Gastroesophageal sphincter (tissue), 4 donors: ENCODE measurements around the gene CHST11. TPM values are rescaled to one million over a fixed set of nuclear protein-coding genes. Genes with fewer than 3 reads are reported as not detected.

ENCODE experiments used
- ATAC-seq: fragments of 150-250 bp; one replicate; pipeline ENCODE4 v1.9.1; 2016; ENCODE audit warnings: mild to moderate bottlenecking, moderate library complexity
- H3K27ac ChIP-seq, 4 donors: fragments of 200-600 bp; sonication (generic) in 3 of 4; 1 replicate in 3 of 4; 2 replicates in 1 of 4; pipeline ENCODE4 v1.5.1; 2016 to 2019
- H3K27me3 ChIP-seq: fragments of 200-600 bp; sonication (generic); one replicate; pipeline ENCODE4 v1.5.1; 2019
- H3K36me3 ChIP-seq, 2 donors: fragments of 200-600 bp; sonication (generic); one replicate each; pipeline ENCODE4 v1.5.1; 2019; ENCODE audit warnings: control low read depth in 1 of 2
- H3K4me1 ChIP-seq, 3 donors: fragments of 200-600 bp; sonication (generic); 1 replicate in 2 of 3; 2 replicates in 1 of 3; pipeline ENCODE4 v1.5.1; 2016 to 2019; ENCODE audit warnings: control low read depth in 2 of 3
- H3K4me3 ChIP-seq, 2 donors: fragments of 200-600 bp; sonication (generic); one replicate each; pipeline ENCODE4 v1.5.1; 2019; ENCODE audit warnings: mild to moderate bottlenecking in 1 of 2, moderate library complexity in 1 of 2
- H3K9me3 ChIP-seq, 3 donors: fragments of 200-600 bp; sonication (generic); one replicate each; pipeline ENCODE4 v1.5.1; 2017 to 2019; ENCODE audit warnings: control low read depth in 2 of 3
- CTCF ChIP-seq, 4 experiments: fragments of 200-600 bp in 2 of 4; fragments of 450-650 bp in 2 of 4; sonication (generic) in 1 of 4; IDR thresholded peaks; one replicate each; pipeline ENCODE4 v1.5.1; 2017 to 2019; ENCODE audit warnings: antibody characterized with exemption in 4 of 4, mild to moderate bottlenecking in 2 of 4, moderate library complexity in 2 of 4
- EP300 ChIP-seq: sonication (generic); formaldehyde crosslinking; IDR thresholded peaks from one replicate; pipeline ENCODE4 v1.6.1; 2017; ENCODE audit warnings: antibody characterized with exemption, mild to moderate bottlenecking
- POLR2A ChIP-seq, 2 donors: fragments of 450-650 bp; IDR thresholded peaks; one replicate each; pipeline ENCODE4 v1.6.1; 2017; ENCODE audit warnings: antibody characterized with exemption in 2 of 2, mild to moderate bottlenecking in 2 of 2, moderate library complexity in 1 of 2
- POLR2AphosphoS5 ChIP-seq: sonication (generic); formaldehyde crosslinking; IDR thresholded peaks from one replicate; pipeline ENCODE4 v1.6.1; 2017; ENCODE audit warnings: antibody characterized with exemption
- WGBS, 2 donors: methylation state at CpG; one replicate each; pipeline ENCODE4 v1.1.5; 2018; ENCODE audit warnings: low coverage in 1 of 2; 5-methylcytosine and 5-hydroxymethylcytosine counted together
- total RNA-seq, 4 donors: library from RNA; depleted of rRNA; stranded (reverse); fragments of >200 nt; gene quantifications; one replicate each; pipeline ENCODE4 v1.1.0, GENCODE V29; 2016

The CHST11 gene
- total RNA-seq, 4 donors from 2014 or later = 4.3 to 15.6 (median 11.0) TPM

DNA sequence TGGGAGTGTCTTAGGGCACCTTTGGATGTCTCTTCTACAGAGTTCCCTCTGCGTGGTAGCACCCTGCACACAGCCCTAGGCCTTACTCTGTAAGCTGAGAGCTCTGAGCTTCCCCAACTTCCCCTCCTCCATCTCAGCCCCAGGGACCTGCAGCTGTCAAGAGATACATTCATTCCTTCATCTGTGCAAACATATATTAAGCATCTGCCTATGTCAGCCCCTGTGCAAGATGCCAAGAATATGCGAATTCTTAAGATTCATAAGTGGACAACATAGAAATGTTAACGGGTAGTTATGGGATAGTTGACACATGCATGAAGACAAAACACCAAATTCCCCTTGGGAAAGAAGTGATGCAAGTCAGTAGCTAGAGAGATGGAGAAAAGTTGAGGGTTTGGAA lies 310.5 kb downstream of the CHST11 start:
- TF ChIP-seq POLR2A (IDR thresholded peaks at IDR 0.05) (no peak), CTCF (IDR thresholded peaks at IDR 0.05) (no peak)
- Histone ChIP-seq H3K9me3 (peaks cover 0 to 6% (median 2%) of the 10 kb centered on the region in 3 donors), H3K4me3 (no peak overlapping the region), H3K27ac (no peak overlapping the region), H3K36me3 (no peaks in the 10 kb centered on the region), H3K4me1 (peaks cover 0 to 7% (median 0%) of the 10 kb centered on the region in 3 donors), H3K27me3 (no peaks in the 10 kb centered on the region)
- ATAC-seq = no peak
- WGBS, 2 donors = 72 to 83% methylated on average over 3 of the region's 3 CpGs

- Histone ChIP-seq H3K36me3 (no peaks in the 10 kb centered on the region), H3K27ac (no peak overlapping the region), H3K27me3 (no peaks in the 10 kb centered on the region), H3K4me3 (no peak overlapping the region), H3K4me1 (peaks cover 0 to 7% (median 0%) of the 10 kb centered on the region in 3 donors), H3K9me3 (peaks cover 0 to 13% (median 2%) of the 10 kb centered on the region in 3 donors)
- no peak for ATAC-seq
- TF ChIP-seq EP300 (no peak), POLR2AphosphoS5 (no peak), CTCF (IDR thresholded peaks at IDR 0.05) (no peak), POLR2A (IDR thresholded peaks at IDR 0.05) (no peak)
Observed at GRCh38 chr12:104768033-104768432, 311.3 kb downstream of the CHST11 start.

DNA sequence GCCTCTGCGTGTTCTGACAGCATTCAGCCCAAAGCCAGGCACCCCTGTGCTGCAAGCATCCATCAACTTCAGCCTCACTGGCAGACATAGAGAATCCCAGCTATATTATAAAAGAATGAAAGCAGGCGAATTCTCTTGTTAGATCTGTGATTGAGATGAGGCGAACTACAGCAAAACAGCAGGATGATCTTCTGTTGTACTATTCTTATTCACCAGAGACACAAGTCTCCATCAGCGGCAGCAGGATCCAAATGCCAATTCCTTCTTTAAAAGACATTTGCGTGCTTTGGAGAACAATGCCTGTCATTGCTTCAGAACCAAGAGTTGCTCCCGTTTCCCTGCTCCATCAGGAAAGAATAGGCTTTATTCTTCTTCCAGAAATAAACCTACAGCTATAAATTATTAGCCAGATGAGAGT lies 312.4 kb downstream of the CHST11 start:
- Histone ChIP-seq H3K27ac (no peak overlapping the region), H3K4me3 (no peak overlapping the region), H3K4me1 (peaks cover 0 to 7% (median 0%) of the 10 kb centered on the region in 3 donors), H3K9me3 (peaks cover 0 to 24% (median 2%) of the 10 kb centered on the region in 3 donors), H3K36me3 (no peaks in the 10 kb centered on the region), H3K27me3 (no peaks in the 10 kb centered on the region)
- no peak for ATAC-seq
- WGBS, 2 donors = 70 to 74% methylated on average over 3 to 5 of the region's 6 CpGs
- TF ChIP-seq POLR2AphosphoS5 (no peak), POLR2A (IDR thresholded peaks at IDR 0.05) (no peak), EP300 (no peak), CTCF (IDR thresholded peaks at IDR 0.05) (no peak)

- Histone ChIP-seq H3K36me3 (no peaks in the 10 kb centered on the region), H3K4me1 (peaks cover 0 to 7% (median 0%) of the 10 kb centered on the region in 3 donors), H3K4me3 (no peak overlapping the region), H3K9me3 (peaks cover 0 to 24% (median 2%) of the 10 kb centered on the region in 3 donors), H3K27me3 (no peaks in the 10 kb centered on the region), H3K27ac (no peak overlapping the region)
- ATAC-seq = no peak
- 80 to 94% methylated on average over 1 of the region's 1 CpG for WGBS, 2 donors
- TF ChIP-seq POLR2AphosphoS5 = no peak
- no peak for TF ChIP-seq CTCF (IDR thresholded peaks at IDR 0.05)
- no peak for TF ChIP-seq POLR2A (IDR thresholded peaks at IDR 0.05)
- TF ChIP-seq EP300 = no peak
Observed at GRCh38 chr12:104772336-104772735, 315.6 kb downstream of the CHST11 start.

DNA sequence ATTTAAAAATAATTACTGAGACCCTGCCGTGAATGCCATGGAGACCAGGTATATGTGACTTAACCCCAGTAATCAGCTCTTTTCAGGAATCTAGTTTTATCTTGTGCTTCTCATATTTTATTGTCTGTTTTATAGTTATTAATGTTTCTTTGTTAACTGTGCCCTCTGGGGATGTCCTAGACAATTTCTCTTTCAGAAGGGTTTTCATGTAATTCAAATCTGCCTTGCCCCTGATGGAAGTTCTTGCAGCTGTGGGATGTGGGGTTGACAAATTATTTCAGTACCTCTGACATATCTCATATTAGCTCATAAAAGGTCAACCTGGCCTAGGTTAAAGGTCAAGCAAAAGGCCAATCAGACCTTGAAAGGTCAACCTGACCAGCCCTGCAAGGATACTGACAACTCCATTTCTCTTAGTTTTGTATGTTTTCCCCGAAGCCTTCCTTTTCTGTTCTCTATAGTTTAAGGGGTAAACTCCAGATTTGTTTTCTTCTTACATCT lies 319.0 kb downstream of the CHST11 start:
- Histone ChIP-seq H3K27me3 (no peaks in the 10 kb centered on the region), H3K36me3 (no peaks in the 10 kb centered on the region), H3K4me3 (no peak overlapping the region), H3K4me1 (no peaks in the 10 kb centered on the region), H3K9me3 (peaks cover 0 to 29% (median 2%) of the 10 kb centered on the region in 3 donors), H3K27ac (no peak overlapping the region)
- no peak for ATAC-seq
- TF ChIP-seq POLR2A (IDR thresholded peaks at IDR 0.05) (no peak), CTCF (IDR thresholded peaks at IDR 0.05) (no peak), POLR2AphosphoS5 (no peak), EP300 (no peak)
- WGBS, 2 donors = 85 to 90% methylated on average over 2 of the region's 2 CpGs
